MG63 (cell line): ENCODE measurements around the gene CYP11A1. TPM values are rescaled to one million over a fixed set of nuclear protein-coding genes. Genes with fewer than 3 reads are reported as not detected.
A peak's percentile ranks its signal among the peaks of the same experiment; 100 is the strongest.

ENCODE experiments used
- DNase-seq: peaks from one replicate; pipeline ENCODE4 v3.0.0-alpha.2; 2020
- H3K27me3 ChIP-seq: fragments of 250-450 bp; sonication (Bioruptor Pico); 2 replicates; pipeline ENCODE4 v1.5.1; 2020; ENCODE audit warnings: mild to moderate bottlenecking, moderate library complexity
- H3K36me3 ChIP-seq: fragments of 250-450 bp; sonication (Bioruptor Pico); 2 replicates; pipeline ENCODE4 v1.5.1; 2020; ENCODE audit warnings: mild to moderate bottlenecking, moderate library complexity
- H3K4me3 ChIP-seq: fragments of 250-450 bp; sonication (Bioruptor Pico); 2 replicates; pipeline ENCODE4 v1.5.1; 2020; ENCODE audit warnings: mild to moderate bottlenecking, moderate library complexity
- H3K9me3 ChIP-seq: fragments of 250-450 bp; sonication (Bioruptor Pico); 2 replicates; pipeline ENCODE4 v1.5.1; 2020; ENCODE audit warnings: mild to moderate bottlenecking, moderate library complexity
- total RNA-seq: library from RNA; depleted of rRNA; stranded (reverse); fragments of >200 nt; shearing (Covaris generic); gene quantifications from 2 replicates; pipeline ENCODE4 v1.2.3, GENCODE V29; 2014; ENCODE audit warnings: low replicate concordance

Gene CYP11A1
- total RNA-seq, 1 experiment from 2014 or later: 6.3 TPM

DNA sequence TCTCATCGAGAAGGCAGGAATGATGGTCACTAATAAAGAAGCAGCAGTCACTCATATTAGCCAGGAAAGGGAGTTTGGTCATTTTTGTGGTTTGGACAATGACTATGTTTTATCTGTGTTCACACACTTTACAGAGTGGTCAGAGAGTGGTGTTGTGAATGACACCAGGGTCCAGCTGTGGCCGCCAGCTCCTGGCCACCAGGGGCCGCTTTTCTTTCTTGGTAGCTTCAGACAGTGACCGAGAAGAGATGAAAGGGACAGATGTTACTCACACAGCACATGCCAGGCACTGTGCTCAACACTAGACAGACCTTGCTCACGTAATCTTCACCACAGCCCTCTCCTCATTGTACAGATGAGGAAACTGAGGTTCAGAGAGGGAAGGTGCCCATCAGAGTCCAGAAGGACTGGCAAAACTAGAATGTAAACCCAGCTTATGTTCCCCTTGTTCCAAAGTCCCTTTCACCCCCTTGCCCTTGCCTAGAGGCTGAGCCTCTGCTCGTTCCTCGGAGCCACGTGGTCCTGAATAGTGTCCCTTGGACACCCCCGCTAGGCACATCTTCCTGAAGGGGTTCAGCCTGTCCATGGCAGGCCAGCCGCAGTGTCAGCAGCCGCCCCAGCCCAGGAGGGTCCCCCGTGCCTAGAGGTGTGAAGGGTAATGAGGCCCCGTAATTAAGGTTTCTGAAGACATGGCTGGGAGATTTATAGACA lies 55.6 kb downstream of the CYP11A1 start:
- Histone ChIP-seq H3K4me3 (no peak overlapping the region), H3K36me3 (no peaks in the 10 kb centered on the region), H3K27me3 (no peaks in the 10 kb centered on the region), H3K9me3 (no peaks in the 10 kb centered on the region)
- DNase-seq: no peak

DNA sequence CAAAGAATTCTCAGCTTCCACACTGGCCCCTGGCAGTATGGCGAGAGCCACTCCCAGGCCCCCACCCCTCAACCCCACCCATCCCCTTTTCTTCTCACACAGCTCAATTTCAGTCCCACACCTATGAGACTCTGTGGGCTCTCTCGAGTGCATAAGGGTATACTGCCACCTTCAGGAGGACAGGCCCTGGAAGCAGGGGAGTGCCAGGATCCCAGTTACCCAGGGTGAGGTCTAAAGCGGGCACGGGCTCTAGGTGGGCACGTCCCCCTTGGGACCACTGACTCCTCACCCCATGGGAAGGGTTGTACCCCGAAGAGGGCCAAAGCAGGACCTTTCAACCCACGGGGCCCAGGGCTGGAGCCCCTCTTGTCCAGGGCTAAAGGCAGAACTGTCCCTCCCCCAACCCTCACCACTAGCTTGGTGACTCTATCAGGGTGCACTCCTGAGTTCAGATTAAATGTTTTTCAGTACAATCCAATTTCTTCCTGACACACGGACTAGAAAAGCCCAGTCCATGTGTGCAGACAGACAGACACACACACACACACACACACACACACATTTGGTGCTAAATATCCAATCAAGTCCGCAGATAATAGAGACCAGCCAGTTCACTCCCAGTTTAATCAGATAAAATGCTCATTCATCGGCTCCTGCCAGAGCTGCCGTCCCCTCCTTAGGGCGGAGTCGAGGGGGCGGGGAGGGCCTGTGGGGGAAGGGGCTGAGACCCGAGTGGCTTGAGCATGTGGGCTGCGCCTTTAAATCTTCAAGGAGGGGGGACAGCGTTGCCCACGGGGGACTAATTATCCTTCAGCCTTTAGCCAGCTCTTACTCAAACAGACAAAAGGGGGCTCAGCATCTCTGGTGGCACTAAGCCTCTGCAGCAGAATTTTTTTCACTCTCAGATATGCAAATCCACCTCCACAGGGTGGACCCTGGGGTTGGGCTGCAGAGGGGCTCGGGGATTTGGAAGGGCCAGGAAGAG lies 59.3 kb downstream of the CYP11A1 start:
- Histone ChIP-seq H3K36me3 (no peaks in the 10 kb centered on the region), H3K27me3 (no peaks in the 10 kb centered on the region), H3K4me3 (no peak overlapping the region), H3K9me3 (no peaks in the 10 kb centered on the region)
- peak; percentile 59 for DNase-seq

- Histone ChIP-seq H3K4me3 (no peak overlapping the region), H3K9me3 (no peaks in the 10 kb centered on the region), H3K27me3 (no peaks in the 10 kb centered on the region), H3K36me3 (no peaks in the 10 kb centered on the region)
- peak; percentile 67 for DNase-seq
Measured at GRCh38 chr15:74306781-74307217, 60.6 kb downstream of the CYP11A1 start.

- H3K36me3 ChIP-seq: no peaks in the 10 kb centered on the region
- no peak overlapping the region for H3K4me3 ChIP-seq
- H3K27me3 ChIP-seq: no peaks in the 10 kb centered on the region
- no peak for DNase-seq
- no peaks in the 10 kb centered on the region for H3K9me3 ChIP-seq
Measured at GRCh38 chr15:74305687-74306086, 61.8 kb downstream of the CYP11A1 start.

DNA sequence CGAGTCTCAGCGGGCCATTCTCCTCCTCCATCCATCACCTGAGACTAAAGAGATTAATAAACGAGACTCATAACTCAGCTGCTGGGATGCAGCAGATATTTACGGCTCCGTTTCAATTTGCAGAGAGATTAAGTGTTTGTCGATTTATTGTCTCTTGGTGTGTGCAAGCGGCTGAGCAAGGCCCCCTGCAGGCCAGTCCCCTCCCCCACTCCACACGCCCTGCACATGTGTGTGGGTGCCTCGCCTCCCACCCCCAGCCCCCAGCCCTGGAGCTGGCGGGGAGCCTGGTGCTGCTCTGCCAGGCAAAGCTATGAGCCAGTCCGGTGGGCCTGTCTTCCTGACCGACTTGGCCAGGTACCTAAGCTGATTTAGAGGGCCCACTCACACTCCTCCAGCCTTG lies 63.0 kb downstream of the CYP11A1 start:
- no peaks in the 10 kb centered on the region for H3K27me3 ChIP-seq

DNA sequence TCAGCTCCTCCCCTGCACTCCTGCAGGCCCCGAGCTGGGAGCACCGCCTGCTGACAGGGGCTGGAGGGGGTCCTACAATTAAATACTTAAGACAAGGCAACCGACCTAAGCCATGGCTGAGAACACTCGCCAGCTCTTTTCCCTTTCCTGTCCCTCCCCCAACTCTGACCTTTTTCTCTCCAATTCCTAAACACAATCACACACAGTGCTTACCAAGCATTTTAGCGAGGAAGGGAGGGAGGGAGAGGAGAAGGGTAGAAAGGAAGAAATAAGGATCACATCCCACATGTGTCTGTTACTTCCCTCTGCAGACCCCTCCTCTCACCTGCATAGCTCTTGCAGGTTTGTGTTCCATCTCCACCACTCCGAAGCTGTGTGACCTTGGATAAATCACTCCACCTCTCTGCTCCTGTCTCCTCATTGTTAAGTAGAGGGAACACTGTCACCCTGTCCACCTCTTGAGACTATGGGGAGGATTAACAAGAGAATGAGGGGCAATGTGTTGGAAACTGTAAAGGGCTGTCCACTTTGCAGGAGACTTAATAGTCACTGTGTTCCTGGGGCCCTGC lies 63.6 kb downstream of the CYP11A1 start:
- H3K36me3 ChIP-seq: no peaks in the 10 kb centered on the region
- H3K27me3 ChIP-seq: no peaks in the 10 kb centered on the region
- H3K9me3 ChIP-seq: no peaks in the 10 kb centered on the region
- H3K4me3 ChIP-seq: no peak overlapping the region
- DNase-seq: no peak

More for the DNA sequence above, 63.0 kb downstream of the CYP11A1 start:
- Histone ChIP-seq H3K36me3 (no peaks in the 10 kb centered on the region), H3K4me3 (no peak overlapping the region), H3K9me3 (no peaks in the 10 kb centered on the region)
- no peak for DNase-seq

- H3K4me3 ChIP-seq: no peak overlapping the region
- H3K36me3 ChIP-seq: no peaks in the 10 kb centered on the region
- DNase-seq: peak; percentile 41
- H3K9me3 ChIP-seq: no peaks in the 10 kb centered on the region
- no peaks in the 10 kb centered on the region for H3K27me3 ChIP-seq
Measured at GRCh38 chr15:74302821-74303359, 64.6 kb downstream of the CYP11A1 start.

DNA sequence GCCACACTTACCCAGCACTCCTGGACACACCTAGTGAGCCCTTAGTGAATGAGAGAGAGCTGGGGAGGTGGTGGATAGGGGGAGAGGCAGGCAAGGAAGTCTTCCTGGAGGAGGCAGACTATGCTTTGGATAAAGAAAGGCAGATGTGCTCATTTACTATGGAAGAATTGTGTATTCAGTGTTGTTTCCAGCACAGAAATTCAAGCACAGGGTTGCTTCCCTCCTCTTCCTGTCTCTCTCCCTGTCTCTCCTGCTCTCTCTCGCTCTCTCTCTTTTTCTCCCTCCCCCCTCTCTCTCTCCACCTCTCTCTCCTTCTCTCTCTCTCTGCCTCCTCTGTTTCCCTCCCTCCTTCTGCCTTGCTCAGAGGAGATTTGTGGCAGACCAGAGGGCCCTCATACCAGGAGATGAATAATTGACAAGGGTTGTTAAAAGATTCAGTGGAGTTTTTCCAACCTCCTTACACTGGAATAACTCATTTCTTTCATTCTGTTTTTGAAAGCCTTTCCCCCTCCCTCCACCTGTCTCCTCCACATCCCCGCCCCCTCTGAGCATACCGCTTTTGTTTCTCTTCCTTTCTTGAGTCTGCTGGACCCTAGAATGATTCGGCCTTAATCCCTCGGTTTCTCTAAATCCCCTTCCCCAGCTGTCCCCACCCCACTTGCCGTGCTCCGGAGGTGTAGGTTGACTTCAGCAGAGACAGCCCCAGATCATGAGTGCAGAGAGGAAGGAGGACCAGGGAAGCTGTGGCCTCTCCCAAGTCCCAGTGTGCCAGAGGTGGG lies 65.7 kb downstream of the CYP11A1 start:
- Histone ChIP-seq H3K36me3 (no peaks in the 10 kb centered on the region), H3K9me3 (no peaks in the 10 kb centered on the region), H3K4me3 (no peak overlapping the region), H3K27me3 (no peaks in the 10 kb centered on the region)
- no peak for DNase-seq

GRCh38 chr15:74300057-74300795 lies 67.2 kb downstream of the CYP11A1 start:
- H3K27me3 ChIP-seq: no peaks in the 10 kb centered on the region
- no peaks in the 10 kb centered on the region for H3K36me3 ChIP-seq
- no peak overlapping the region for H3K4me3 ChIP-seq
- H3K9me3 ChIP-seq: no peaks in the 10 kb centered on the region
- DNase-seq: no peak

GRCh38 chr15:74297887-74298286 lies 69.6 kb downstream of the CYP11A1 start:
- Histone ChIP-seq H3K4me3 (no peak overlapping the region), H3K9me3 (no peaks in the 10 kb centered on the region), H3K27me3 (peaks cover 10% of the 10 kb centered on the region), H3K36me3 (no peaks in the 10 kb centered on the region)
- DNase-seq: no peak

DNA sequence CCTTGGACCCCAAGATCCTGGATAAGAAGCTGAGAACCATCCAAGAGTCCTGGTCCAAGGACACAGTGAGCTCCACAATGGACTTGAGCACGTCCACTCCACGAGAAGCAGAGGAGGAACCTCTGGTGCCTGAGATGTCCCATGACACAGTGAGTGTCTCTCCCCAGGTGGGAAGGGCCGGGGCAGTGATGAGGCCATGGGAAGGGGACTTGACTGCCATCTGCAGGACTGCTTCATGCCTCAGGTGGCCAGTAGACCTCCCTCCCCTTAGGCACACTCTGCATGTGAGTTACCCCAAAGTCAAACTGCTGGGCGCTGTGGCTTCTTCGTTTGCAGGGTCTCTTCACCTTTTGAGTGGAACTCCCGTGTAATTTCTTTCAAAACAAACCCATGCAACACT lies 71.6 kb downstream of the CYP11A1 start:
- H3K36me3 ChIP-seq: no peaks in the 10 kb centered on the region
- peaks cover 11% of the 10 kb centered on the region for H3K27me3 ChIP-seq
- no peaks in the 10 kb centered on the region for H3K9me3 ChIP-seq
- DNase-seq: no peak
- no peak overlapping the region for H3K4me3 ChIP-seq

DNA sequence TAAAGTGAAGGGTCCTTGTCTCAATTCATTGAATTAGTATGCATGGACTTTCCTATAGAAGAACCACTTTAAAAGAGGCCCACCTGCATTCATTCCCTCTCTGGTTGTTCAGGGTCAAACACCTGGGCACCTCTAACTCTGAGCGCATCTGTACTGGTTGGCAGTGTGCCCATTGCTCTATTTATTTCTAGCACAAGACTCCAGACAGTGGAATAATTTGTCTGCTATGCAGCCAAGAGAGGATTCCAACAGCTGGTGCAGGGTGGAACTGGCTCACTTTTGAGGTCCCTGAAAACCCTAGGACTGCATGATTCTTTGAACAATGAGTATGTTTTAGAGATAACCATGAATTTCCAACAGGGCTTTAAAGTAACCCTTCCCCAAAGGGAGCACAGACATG lies 73.4 kb downstream of the CYP11A1 start:
- H3K4me3 ChIP-seq: no peak overlapping the region
- peaks cover 11% of the 10 kb centered on the region for H3K27me3 ChIP-seq
- no peaks in the 10 kb centered on the region for H3K9me3 ChIP-seq
- H3K36me3 ChIP-seq: no peaks in the 10 kb centered on the region
- no peak for DNase-seq

GRCh38 chr15:74293021-74293810 lies 74.2 kb downstream of the CYP11A1 start:
- no peak for DNase-seq
- Histone ChIP-seq H3K9me3 (no peaks in the 10 kb centered on the region), H3K4me3 (no peak overlapping the region), H3K27me3 (peaks cover 11% of the 10 kb centered on the region), H3K36me3 (no peaks in the 10 kb centered on the region)

- Histone ChIP-seq H3K4me3 (no peak overlapping the region), H3K27me3 (peaks cover 17% of the 10 kb centered on the region), H3K9me3 (no peaks in the 10 kb centered on the region), H3K36me3 (no peaks in the 10 kb centered on the region)
- DNase-seq: peak; percentile 72
Measured at GRCh38 chr15:74291101-74292071, 76.1 kb downstream of the CYP11A1 start.
